GM18951 (cell line): ENCODE measurements around the gene RNU6-9.
"Not testable (repeated sequence)": the region's sequence is repeated elsewhere in the genome, so short reads cannot be mapped to it uniquely, and the experiment has no call there.

Source experiments
- POLR2A ChIP-seq: IDR thresholded peaks from 4 replicates; pipeline ENCODE4 v1.6.1; 2011; ENCODE audit warnings: mild to moderate bottlenecking; ENCODE audit not compliant: insufficient read length, insufficient read depth; ENCODE audit errors: extremely low read depth
- in situ Hi-C: fragments of 300-500 bp; cut with MboI; formaldehyde crosslinking; loops from one replicate; pipeline ENCODE4 v1.12.0; 2022; ENCODE audit warnings: low sequenced_read_pairs, mixed read lengths, inconsistent platforms; ENCODE audit not compliant: unreplicated experiment

The RNU6-9 gene

DNA sequence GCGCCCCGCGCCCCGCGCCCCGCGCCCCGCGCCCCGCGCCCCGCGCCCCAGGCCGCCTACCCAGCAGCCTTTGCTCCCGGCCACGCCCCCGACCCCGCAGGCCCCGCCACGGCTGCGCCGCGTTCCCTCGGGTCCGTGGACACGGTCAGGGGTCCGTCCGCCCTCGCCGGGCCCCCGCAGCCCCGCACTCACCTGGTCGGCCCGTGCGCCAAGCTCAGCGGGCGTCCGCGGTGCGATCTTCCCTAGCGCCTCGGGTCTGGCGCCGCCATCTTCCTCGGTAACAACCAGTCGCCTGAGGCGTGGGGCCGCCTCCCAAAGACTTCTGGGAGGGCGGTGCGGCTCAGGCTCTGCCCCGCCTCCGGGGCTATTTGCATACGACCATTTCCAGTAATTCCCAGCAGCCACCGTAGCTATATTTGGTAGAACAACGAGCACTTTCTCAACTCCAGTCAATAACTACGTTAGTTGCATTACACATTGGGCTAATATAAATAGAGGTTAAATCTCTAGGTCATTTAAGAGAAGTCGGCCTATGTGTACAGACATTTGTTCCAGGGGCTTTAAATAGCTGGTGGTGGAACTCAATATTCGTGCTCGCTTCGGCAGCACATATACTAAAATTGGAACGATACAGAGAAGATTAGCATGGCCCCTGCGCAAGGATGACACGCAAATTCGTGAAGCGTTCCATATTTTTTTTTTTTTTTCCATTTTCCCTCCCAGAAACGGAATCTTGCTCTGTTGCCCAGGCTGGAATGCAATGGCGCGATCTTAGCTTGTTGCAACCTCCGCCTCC, at the start of gene RNU6-9, which contains the start of gene MED16:
TSS of gene RNU6-9 (plus strand) at position 591 of the 796 bp plus-strand sequence.
TSS of gene MED16 (minus strand) at position 294 of the 796 bp plus-strand sequence. CDS start 2,056 bp downstream, outside the sequence.
- in situ Hi-C loops, result no loop called here
- TF ChIP-seq POLR2A, result peak; percentile 81

DNA sequence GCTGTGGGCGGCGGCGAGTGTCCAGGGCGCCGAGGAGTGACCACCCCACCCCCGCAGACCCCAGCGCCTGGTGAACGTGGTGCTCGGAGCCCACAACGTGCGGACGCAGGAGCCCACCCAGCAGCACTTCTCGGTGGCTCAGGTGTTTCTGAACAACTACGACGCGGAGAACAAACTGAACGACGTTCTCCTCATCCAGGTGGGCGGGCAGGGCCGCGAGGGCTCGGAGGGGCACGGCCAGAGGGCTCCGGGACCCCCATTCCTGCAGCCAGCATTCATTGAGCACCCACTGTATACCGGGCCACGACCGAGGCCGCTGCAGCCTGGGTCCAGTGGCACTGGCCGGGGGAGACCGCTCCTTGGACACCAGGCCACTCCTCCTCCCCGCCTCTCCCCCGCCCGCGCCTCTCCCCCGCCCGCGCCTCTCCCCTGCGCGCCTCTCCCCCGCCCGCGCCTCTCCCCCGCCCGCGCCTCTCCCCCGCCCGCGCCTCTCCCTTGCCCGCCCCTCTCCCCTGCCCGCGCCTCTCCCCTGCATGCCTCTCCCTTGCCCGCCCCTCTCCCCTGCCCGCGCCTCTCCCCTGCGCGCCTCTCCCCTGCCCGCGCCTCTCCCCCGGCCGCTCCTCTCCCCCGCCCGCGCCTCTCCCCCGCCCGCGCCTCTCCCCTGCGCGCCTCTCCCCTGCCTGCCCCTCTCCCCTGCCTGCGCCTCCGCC, 49.3 kb upstream of the RNU6-9 start:
- no peak for TF ChIP-seq POLR2A
- in situ Hi-C loops, result no loop called here

DNA sequence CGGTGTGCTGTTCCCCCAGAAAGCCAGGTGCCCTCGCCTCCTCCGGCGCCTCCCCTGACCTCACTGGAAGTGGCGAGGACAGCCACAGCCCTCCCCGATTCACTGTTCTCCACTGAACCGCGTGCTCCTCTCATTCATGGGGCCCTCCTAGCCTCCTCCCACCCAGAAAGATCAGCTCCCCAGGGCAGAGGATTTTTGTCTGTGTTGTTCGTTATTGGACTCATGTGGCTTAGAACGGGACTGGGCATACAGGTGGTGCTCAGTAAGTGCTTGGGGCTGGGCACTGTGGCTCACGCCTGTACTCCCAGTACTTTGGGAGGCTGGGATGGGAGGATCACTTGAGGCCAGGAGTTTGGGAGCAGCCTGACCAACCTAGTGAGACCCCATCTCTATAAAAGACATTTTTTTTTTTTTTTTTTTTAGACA, 48.7 kb upstream of the RNU6-9 start:
- in situ Hi-C loops, result no loop called here
- TF ChIP-seq POLR2A, result no peak

DNA sequence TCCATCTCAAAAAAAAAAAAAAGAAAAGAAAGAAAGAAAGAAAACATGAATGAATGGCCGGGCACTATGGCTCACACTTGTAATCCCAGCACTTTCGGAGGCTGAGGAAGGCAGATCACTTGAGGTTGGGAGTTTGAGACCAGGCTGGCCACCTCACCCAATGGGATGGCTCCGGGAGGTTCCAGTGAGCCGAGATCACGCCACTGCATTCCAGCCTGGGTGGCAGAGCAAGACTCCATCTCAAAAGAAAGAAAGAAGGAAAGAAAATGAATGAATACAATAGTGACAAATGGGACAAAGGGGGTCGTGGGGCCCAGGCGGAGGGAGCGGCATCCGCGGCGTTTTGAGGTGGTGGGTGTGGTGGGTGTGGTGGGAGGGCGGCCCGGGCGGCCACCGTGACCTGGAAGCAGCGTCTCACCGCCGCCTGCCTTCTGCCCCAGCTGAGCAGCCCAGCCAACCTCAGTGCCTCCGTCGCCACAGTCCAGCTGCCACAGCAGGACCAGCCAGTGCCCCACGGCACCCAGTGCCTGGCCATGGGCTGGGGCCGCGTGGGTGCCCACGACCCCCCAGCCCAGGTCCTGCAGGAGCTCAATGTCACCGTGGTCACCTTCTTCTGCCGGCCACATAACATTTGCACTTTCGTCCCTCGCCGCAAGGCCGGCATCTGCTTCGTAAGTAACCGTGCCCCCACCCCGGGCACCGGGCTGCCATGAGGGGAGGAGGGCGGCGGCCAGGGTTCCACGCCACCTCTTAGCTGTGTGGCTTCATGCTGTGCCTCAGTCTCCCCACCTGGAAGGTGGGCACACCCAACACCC, 47.4 kb upstream of the RNU6-9 start:
- in situ Hi-C loops, result no loop called here

DNA sequence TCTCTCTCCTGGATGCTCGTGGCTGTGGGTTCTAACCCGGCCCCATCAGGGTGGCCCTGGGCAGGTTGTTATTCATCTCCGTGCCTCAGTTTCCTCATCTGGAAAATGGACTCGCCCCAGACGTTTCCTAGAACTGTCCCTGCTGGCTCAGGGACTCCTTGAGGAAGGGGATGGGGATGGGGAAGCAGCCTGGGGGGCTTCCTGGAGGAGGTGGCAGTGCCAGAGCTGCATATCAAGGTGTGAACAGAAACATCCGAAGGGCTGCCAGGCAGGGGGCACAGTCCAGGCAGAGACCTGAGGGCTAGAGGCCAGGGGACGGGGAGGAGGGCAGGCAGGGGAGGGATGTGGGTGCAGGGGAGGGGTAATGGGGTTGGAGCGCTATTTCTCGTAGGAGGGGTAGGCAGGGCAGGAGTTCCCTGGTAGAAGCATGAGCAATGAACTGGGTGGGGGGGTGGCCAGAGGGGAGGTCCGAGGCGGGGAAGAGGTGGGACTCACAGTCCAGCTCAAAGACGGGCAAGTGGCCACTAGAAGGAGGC, 44.8 kb upstream of the RNU6-9 start:
- no peak for TF ChIP-seq POLR2A
- in situ Hi-C loops, result no loop called here

More for the DNA sequence above, 47.4 kb upstream of the RNU6-9 start:
- TF ChIP-seq POLR2A, result no peak

DNA sequence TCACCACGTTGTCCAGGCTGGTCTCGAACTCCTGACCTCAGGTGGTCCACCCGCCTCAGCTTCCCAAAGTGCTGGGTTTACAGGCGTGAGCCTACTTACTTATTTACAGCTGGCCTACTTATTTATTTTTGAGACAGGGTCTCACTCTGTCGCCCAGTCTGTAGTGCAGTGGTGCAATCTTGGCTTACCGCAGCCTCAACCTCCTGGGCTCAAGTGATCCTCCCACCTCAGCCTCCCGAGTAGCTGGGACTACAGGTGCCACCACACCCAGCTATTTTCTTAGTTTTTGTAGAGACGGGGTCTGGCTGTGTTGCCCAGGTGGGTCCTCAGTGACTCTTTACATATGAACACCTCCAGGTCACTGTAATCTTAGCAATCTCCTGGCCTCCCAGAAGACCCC, 44.1 kb upstream of the RNU6-9 start:
- in situ Hi-C loops, result not testable (repeated sequence)

DNA sequence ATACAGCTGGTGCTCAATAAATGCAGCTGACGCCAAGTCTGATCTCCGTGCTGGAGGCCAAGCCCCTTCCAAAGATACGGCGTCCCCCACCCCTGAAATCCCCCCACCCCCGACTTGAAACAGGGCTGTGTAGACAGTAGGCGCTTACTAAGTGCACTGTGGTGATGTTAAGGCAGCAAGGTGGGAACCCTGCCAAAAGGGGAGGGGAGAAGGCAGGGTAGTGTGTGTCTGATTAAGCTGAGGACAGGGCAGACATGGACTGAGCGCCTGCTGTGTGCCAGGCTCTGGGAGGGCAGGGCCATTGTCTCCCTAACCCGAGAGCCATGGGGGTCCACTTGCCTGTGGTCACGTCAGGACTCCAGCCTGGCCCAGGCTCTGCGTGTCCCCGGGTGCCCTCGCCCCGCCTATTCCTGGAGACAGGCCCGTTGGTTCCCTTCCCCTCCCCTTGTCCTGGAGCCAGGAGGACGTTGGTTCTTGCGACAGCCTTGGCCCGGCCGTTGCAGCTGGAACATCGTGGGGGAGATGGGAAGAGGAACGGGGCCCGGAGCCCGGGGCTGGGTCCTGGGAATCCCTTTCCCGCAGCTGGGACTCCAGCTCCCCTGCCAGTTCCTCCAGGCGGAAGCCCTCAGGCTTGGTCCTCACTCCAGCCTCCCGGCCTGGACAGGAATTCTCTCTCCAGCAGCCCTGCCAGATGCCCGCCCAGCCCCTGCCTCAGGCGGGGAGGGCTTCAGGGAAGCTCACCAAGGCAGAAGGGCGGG, 42.9 kb upstream of the RNU6-9 start:
- no peak for TF ChIP-seq POLR2A
- in situ Hi-C loops, result no loop called here

DNA sequence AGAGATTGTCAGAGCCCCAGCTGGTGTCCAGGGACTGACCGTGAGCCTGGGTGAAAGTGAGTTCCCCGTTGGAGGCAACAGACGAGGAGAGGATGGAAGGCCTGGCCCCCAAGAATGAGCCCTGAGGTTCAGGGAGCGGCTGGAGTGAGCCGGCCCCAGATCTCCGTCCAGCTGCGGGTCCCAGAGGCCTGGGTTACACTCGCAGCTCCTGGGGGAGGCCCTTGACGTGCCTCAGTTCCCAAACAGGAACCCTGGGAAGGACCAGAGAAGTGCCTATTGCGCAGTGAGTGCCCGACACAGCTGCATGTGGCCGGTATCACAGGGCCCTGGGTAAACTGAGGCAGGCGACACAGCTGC, 42.3 kb upstream of the RNU6-9 start:
- in situ Hi-C loops, result no loop called here
- no peak for TF ChIP-seq POLR2A

DNA sequence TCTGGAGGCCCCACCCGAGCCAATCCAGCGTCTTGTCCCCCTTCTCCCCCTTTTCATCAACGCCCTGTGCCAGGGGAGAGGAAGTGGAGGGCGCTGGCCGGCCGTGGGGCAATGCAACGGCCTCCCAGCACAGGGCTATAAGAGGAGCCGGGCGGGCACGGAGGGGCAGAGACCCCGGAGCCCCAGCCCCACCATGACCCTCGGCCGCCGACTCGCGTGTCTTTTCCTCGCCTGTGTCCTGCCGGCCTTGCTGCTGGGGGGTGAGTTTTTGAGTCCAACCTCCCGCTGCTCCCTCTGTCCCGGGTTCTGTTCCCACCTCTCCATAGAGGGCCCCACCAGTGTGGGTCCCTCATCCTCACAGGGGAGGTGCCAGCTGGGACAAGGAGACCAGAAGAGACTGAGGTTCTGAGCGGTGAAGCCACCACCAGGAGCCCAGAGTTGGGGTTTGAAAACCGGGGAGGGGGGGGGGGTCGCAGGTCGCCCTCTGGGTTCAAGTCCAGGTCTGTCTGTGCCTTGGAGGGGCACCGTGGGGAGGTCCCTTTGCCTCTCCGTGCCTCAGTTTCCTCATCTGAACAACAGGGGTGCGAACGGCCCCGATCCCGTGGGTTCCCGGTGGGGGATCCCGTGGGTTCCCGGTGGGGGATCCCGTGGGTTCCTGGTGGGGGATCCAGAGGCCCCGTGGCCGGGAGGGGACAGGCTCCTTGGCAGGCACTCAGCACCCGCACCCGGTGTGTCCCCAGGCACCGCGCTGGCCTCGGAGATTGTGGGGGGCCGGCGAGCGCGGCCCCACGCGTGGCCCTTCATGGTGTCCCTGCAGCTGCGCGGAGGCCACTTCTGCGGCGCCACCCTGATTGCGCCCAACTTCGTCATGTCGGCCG, 40.9 kb upstream of the RNU6-9 start, which contains the start of gene ELANE:
TSS of gene ELANE (plus strand) at position 168 of the 878 bp plus-strand sequence. CDS start at position 194, 26 bp downstream.
- no peak for TF ChIP-seq POLR2A
- in situ Hi-C loops, result no loop called here

DNA sequence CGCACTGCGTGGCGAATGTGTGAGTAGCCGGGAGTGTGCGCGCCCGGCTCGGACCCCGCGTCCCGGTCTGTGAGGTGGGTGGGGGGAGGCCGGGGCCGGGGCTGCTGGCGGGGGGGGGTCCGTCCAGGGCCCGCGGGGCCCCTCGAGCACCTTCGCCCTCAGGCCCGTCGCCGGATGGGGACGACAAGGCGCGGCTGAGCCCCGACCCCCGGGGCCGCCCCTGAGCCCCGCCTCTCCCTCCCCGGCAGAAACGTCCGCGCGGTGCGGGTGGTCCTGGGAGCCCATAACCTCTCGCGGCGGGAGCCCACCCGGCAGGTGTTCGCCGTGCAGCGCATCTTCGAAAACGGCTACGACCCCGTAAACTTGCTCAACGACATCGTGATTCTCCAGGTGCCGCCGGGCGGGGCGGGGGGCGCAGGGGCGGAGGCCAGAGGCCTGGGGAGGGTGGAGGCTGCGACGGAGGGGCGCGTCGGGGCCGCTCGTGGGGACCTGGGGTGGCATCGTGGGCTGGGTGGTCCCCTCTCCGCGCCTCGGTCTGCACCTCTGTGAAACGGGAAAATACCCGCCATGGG, 40.2 kb upstream of the RNU6-9 start:
- TF ChIP-seq POLR2A, result no peak
- in situ Hi-C loops, result no loop called here

DNA sequence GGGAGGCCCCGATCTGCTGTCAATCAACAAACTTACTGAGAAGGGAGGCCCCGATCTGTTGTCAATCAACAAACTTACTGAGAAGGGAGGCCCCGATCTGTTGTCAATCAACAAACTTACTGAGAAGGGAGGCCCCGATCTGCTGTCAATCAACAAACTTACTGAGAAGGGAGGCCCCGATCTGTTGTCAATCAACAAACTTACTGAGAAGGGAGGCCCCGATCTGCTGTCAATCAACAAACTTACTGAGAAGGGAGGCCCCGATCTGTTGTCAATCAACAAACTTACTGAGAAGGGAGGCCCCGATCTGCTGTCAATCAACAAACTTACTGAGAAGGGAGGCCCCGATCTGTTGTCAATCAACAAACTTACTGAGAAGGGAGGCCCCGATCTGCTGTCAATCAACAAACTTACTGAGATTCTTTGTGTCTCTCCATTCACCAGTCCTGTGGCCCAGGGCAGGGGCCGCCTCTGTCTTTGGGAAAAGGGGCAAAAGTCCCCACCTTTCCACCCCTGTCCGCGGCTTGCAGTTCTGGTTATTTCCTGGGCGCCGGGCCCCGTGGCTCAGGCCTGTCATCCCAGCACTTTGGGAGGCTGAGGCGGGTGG, 39.6 kb upstream of the RNU6-9 start:
- in situ Hi-C loops, result not testable (repeated sequence)
